Effector memory CD4-positive, alpha-beta T cell (primary cell): ENCODE results near the gene ENAH.
"Not testable (repeated sequence)": the region's sequence is repeated elsewhere in the genome, so short reads cannot be mapped to it uniquely, and the experiment has no call there.

Experiments used
- DNase-seq, 3 donors: peaks; one replicate each; pipeline ENCODE4 v3.0.0-alpha.2; 2020
- H3K27ac ChIP-seq: 2 replicates; pipeline ENCODE4 v1.7.0; 2013; ENCODE audit warnings: mild to moderate bottlenecking, low read length, moderate library complexity; ENCODE audit not compliant: insufficient read depth, poor library complexity, severe bottlenecking
- H3K27me3 ChIP-seq: replicated peaks from 2 replicates; pipeline ENCODE4 v1.7.0; 2013; ENCODE audit warnings: mild to moderate bottlenecking, low read length; ENCODE audit not compliant: insufficient read depth, control insufficient read depth, poor library complexity, severe bottlenecking
- H3K36me3 ChIP-seq: 2 replicates; pipeline ENCODE4 v1.7.0; 2013; ENCODE audit warnings: mild to moderate bottlenecking, low read length, moderate library complexity; ENCODE audit not compliant: control insufficient read depth, insufficient read depth
- H3K4me1 ChIP-seq: 2 replicates; pipeline ENCODE4 v1.7.0; 2013; ENCODE audit warnings: low read length, mild to moderate bottlenecking; ENCODE audit not compliant: control insufficient read depth, insufficient read depth, poor library complexity, severe bottlenecking
- H3K4me3 ChIP-seq: 2 replicates; pipeline ENCODE4 v1.7.0; 2013; ENCODE audit warnings: low read length, low read depth, mild to moderate bottlenecking; ENCODE audit not compliant: insufficient read depth, poor library complexity, severe bottlenecking
- H3K9me3 ChIP-seq: 2 replicates; pipeline ENCODE4 v1.7.0; 2013; ENCODE audit warnings: mild to moderate bottlenecking, low read length, moderate library complexity; ENCODE audit not compliant: control insufficient read depth

ENAH gene

DNA sequence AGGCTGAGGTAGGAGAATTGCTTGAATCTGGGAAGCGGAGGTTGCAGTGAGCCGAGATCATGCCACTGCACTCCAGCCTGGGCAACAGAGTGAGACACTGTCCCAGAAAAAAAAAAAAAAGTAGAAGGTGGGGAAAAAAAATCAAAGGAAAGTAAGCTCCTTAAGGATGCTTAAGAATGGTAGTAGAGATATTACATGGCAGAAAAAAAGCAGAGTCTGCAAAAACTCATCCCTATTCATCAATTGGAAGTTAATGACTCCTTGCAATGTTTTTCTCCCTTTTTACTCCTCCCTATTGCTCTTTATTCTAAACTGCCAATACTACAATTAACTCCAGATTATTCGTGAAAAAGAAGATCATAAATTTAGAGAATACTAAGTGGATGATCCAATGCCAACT lies 23.4 kb downstream of the ENAH start:
- no peaks in the 10 kb centered on the region for H3K36me3 ChIP-seq
- H3K4me1 ChIP-seq = no peaks in the 10 kb centered on the region
- no peak overlapping the region for H3K27ac ChIP-seq
- H3K4me3 ChIP-seq = no peak overlapping the region
- no peaks in the 10 kb centered on the region for H3K9me3 ChIP-seq
- DNase-seq = no peak
- no peaks in the 10 kb centered on the region for H3K27me3 ChIP-seq

DNA sequence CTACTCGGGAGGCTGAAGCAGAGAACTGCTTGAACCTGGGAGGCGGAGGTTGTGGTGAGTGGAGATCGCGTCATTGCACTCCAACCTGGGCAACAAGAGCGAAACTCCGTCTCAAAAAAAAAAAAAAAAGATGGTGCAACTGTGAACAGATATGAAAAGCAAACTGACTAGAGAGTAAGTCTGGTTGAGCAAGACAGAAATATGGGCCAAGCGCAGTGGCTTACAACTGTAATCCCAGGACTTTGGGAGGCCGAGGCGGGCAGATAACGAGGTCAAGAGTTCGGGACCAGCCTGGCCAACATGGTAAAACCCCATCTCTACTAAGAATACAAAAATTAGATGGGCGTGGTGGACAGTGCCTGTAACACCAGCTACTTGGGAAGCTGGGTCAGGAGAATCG lies 24.1 kb downstream of the ENAH start:
- not testable (repeated sequence) for H3K27me3 ChIP-seq, H3K36me3 ChIP-seq, H3K27ac ChIP-seq, H3K4me1 ChIP-seq, DNase-seq, H3K9me3 ChIP-seq, H3K4me3 ChIP-seq

GRCh38 chr1:225627304-225627947 lies 25.5 kb downstream of the ENAH start:
- H3K27me3 ChIP-seq = no peaks in the 10 kb centered on the region
- H3K4me3 ChIP-seq = no peak overlapping the region
- DNase-seq = no peak
- H3K4me1 ChIP-seq = no peaks in the 10 kb centered on the region
- H3K27ac ChIP-seq = no peak overlapping the region
- no peaks in the 10 kb centered on the region for H3K36me3 ChIP-seq
- no peaks in the 10 kb centered on the region for H3K9me3 ChIP-seq

GRCh38 chr1:225626698-225627097 lies 26.2 kb downstream of the ENAH start:
- no peak for DNase-seq
- no peak overlapping the region for H3K4me3 ChIP-seq
- no peaks in the 10 kb centered on the region for H3K27me3 ChIP-seq
- H3K4me1 ChIP-seq = no peaks in the 10 kb centered on the region
- no peaks in the 10 kb centered on the region for H3K36me3 ChIP-seq
- no peaks in the 10 kb centered on the region for H3K9me3 ChIP-seq
- H3K27ac ChIP-seq = no peak overlapping the region

DNA sequence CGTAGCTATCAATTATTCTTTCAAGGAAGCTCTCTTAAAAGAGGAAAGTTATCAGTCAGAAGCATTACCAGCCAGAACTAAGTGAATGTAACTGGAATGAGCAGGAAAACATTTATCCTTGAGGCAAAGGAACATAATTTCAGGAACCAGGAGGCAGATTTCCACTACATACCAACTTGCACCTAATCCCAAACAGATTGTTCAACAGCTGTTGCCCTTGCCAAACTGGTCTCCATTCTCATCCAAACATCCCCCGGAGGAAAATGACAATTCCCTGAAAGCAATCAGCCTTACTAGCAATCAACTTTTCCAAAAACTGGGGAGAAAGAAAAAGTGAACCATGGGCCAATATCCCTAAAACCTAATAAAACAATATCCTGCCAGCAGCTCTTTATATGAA lies 35.0 kb downstream of the ENAH start:
- Histone ChIP-seq H3K27me3 (no peaks in the 10 kb centered on the region), H3K4me1 (no peaks in the 10 kb centered on the region), H3K4me3 (no peak overlapping the region), H3K36me3 (no peaks in the 10 kb centered on the region), H3K9me3 (no peaks in the 10 kb centered on the region), H3K27ac (no peak overlapping the region)
- DNase-seq = no peak

- no peak for DNase-seq
- Histone ChIP-seq H3K36me3 (no peaks in the 10 kb centered on the region), H3K4me1 (no peaks in the 10 kb centered on the region), H3K9me3 (no peaks in the 10 kb centered on the region), H3K27me3 (no peaks in the 10 kb centered on the region), H3K27ac (no peak overlapping the region), H3K4me3 (no peak overlapping the region)
These were observed 35.4 kb downstream of the ENAH start for GRCh38 chr1:225617479-225617878.

GRCh38 chr1:225615403-225615790 lies 37.5 kb downstream of the ENAH start:
- DNase-seq, H3K36me3 ChIP-seq: not testable (repeated sequence)

DNA sequence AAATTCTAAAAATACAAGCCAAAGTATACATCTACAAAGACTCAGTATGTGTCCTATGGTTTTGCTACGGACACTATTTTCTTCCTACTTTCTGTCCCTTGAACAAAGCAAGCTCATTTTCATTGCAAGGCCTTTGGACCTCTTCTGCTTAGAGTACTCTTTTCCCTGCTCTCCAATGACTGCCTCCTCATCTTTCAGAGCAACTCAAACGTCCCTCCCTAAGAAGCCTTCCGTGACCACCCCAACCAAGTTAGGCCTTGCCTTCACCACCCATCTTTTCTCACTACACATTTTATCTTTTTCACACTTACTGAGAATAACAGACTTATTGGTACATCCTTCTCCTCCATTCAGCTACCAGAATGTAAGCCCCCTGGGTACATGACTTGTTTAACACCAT lies 39.9 kb downstream of the ENAH start:
- H3K27me3 ChIP-seq = no peaks in the 10 kb centered on the region
- no peaks in the 10 kb centered on the region for H3K9me3 ChIP-seq
- H3K4me3 ChIP-seq = no peak overlapping the region
- no peaks in the 10 kb centered on the region for H3K36me3 ChIP-seq
- DNase-seq = no peak
- H3K4me1 ChIP-seq = no peaks in the 10 kb centered on the region
- H3K27ac ChIP-seq = no peak overlapping the region

More at GRCh38 chr1:225615403-225615790, 37.5 kb downstream of the ENAH start:
- not testable (repeated sequence) for H3K27ac ChIP-seq, H3K4me3 ChIP-seq, H3K27me3 ChIP-seq, H3K4me1 ChIP-seq, H3K9me3 ChIP-seq

DNA sequence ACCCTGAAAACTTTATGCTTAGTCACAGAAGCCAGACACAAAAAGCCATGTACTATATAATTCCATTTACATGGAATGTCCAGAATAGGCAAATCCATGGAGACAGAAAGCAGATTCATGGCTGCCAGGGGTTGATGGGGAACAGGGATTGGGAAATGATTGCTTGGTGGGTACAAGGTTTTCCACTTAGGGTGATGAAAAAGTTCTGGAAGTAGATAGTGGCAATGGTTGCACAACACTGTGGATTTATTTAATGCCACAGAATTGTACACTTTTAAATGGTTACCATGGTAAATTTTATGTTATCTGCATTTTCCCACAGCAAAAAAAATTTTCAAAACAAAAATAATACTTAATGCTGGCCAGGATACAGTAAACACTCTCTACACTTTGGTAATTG lies 40.6 kb downstream of the ENAH start:
- no peaks in the 10 kb centered on the region for H3K36me3 ChIP-seq
- no peak overlapping the region for H3K27ac ChIP-seq
- no peak overlapping the region for H3K4me3 ChIP-seq
- no peaks in the 10 kb centered on the region for H3K27me3 ChIP-seq
- no peaks in the 10 kb centered on the region for H3K4me1 ChIP-seq
- no peak for DNase-seq
- no peaks in the 10 kb centered on the region for H3K9me3 ChIP-seq

DNA sequence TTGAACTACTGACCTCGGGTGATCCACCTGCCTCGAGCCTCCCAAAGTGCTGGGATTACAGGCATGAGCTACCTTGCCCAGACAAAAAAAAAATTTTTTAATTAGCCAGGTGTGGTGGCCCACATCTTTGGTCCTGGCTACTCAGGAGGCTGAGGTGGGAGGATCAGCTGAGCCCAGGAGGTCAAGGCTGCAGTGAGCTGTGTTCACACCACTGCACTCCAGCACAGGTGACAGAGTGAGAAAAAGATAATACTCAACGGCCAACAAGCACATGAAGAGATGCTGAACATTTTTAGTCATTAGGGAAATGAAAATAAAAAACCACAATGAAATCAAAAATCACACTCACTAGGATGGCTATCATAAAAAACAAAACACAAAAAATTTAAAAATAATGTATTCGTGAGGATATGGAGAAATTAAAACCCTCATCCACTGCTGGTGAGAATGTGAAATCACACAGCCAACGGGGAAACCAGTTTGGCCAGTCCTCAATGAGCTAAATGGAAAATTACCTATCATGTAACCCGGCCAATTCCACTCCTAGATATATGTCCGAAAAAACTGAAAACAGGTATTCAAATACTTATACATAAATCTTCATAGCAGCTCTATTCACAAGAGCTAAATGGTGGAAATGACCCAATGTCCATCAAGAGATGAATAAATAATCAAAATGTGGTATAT lies 41.2 kb downstream of the ENAH start:
- H3K4me3 ChIP-seq = no peak overlapping the region
- no peaks in the 10 kb centered on the region for H3K36me3 ChIP-seq
- no peaks in the 10 kb centered on the region for H3K27me3 ChIP-seq

More for the DNA sequence above, 41.2 kb downstream of the ENAH start:
- H3K4me1 ChIP-seq = no peaks in the 10 kb centered on the region
- DNase-seq = no peak
- no peak overlapping the region for H3K27ac ChIP-seq
- H3K9me3 ChIP-seq = no peaks in the 10 kb centered on the region
